Activated CD4-positive, alpha-beta T cell treated with anti-CD3 and anti-CD28 coated beads, Interleukin-2, amount 50 U/mL, for 16 hours (primary cell): ENCODE measurements around the gene TM9SF2.

Experiments
- DNase-seq: peaks from one replicate; pipeline ENCODE4 v3.0.0-alpha.2; 2020

Gene TM9SF2

DNA sequence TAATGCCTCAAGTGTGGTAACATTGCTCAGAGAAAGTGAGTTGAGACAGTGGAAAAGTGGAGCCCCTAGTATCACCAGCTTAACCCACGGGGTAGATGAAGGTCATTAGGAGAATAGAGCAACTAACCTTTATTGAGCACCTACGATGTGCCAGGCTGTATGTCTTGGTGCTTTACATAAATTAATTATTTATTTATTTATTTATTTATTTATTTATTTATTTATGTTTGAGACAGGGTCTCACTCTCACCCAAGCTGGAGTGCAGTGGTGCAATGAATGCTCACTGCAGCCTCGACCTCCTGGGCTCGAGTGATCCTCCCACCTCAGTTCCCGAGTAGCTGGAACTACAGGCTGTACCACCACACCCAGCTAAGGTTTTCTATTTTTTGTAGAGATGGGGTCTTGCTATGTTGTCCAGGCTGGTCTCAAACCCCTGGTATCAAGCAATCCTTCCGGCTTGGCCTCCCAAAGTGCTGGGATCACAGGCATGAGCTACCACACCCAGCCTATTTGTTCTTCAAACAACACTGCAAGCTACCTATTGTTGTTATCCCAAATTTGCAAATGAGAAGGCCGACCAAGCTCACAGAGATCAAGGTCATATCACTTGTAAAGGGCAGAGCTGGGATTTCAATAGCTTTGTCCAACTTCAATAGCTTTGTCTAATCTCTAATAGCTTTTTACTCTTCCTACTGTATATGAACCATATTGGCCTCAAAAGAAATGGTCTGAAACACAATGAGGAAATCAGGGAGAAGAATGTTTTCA is 79.4 kb downstream of the TM9SF2 start:
- no peak for DNase-seq

DNA sequence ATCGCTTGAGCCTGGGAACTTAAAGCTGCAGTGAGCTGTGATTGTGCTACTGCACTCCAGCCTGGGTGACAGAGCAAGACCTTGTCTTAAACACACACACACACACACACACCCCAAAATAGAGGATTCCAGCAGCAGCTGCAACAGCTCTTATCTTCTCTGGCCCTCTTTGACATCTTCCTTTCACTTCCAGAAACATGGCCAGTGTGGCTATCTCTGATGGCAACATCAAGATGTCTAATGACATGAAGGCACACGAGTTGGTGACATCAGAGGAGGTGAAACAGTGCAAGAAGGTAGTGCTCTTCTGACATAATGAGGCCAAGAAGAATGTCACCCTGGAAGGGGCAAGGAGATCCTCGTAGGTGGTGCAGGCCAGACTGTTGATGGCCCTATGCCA is 81.2 kb downstream of the TM9SF2 start:
- no peak for DNase-seq

- DNase-seq = no peak
Observed at GRCh38 chr13:99585609-99586008, 84.3 kb downstream of the TM9SF2 start.

- DNase-seq = no peak
Observed at GRCh38 chr13:99587021-99587420, 85.7 kb downstream of the TM9SF2 start.

DNA sequence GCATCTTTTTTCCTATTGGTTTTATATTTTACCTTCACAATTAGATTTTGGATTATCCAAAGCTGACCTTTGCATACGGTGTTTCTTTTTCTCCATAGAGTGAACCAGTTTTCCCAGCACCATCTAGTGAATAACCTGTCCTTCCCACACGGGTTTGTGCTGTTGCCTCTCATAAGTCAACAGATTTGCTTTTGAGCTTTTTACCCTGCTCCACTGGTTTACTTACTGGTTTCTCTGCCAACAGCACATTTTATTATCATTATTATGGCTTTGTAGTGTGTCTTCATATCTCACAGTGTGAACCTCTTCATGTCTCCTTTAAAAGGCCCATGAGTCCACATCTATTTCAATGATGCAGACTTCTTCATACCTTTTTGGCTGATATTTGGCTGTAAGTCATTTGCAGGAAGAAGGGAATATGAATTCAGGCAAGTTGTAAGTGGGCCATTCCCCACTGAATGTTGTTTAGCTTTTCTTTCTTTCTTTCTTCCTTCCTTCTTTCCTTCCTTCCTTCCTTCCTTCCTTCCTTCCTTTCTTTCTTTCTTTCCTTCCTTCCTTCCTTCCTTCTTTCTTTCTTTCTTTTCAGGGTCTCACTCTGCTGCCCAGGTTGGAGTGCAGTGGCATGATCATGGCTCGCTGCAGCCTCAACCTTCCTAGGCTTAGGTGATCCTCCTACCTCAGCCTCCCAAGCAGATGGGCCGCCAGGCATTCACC is 86.8 kb downstream of the TM9SF2 start:
- no peak for DNase-seq

- no peak for DNase-seq
Observed at GRCh38 chr13:99589575-99589974, 88.3 kb downstream of the TM9SF2 start.

- DNase-seq = no peak
Observed at GRCh38 chr13:99590519-99591011, 89.3 kb downstream of the TM9SF2 start.

GRCh38 chr13:99596180-99596579 is 94.9 kb downstream of the TM9SF2 start:
- DNase-seq = no peak

- no peak for DNase-seq
Observed at GRCh38 chr13:99600318-99600717, 99.0 kb downstream of the TM9SF2 start.

GRCh38 chr13:99601535-99601934 is 100.3 kb downstream of the TM9SF2 start:
- DNase-seq = no peak

DNA sequence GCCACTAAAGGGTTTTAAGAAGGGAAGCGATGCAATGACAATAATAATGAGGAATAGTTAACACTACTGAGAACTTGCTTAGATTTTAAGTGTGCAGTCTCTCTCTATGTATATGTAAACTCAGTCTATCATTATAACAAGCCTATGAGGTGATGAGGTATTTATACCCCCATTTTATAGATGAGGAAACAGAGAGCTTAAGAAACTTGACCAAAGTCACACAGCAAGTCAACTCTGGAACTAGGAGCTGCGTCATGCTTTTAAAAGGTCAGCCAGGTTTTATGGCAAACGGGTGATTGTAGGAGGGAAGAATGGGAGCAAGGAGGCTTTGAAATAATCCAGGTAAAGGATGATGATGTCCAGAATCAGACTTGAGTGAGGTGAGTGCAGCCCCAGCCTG is 103.4 kb downstream of the TM9SF2 start:
- DNase-seq = no peak

- peak; percentile 45 for DNase-seq
Observed at GRCh38 chr13:99605420-99606323, 104.4 kb downstream of the TM9SF2 start.

DNA sequence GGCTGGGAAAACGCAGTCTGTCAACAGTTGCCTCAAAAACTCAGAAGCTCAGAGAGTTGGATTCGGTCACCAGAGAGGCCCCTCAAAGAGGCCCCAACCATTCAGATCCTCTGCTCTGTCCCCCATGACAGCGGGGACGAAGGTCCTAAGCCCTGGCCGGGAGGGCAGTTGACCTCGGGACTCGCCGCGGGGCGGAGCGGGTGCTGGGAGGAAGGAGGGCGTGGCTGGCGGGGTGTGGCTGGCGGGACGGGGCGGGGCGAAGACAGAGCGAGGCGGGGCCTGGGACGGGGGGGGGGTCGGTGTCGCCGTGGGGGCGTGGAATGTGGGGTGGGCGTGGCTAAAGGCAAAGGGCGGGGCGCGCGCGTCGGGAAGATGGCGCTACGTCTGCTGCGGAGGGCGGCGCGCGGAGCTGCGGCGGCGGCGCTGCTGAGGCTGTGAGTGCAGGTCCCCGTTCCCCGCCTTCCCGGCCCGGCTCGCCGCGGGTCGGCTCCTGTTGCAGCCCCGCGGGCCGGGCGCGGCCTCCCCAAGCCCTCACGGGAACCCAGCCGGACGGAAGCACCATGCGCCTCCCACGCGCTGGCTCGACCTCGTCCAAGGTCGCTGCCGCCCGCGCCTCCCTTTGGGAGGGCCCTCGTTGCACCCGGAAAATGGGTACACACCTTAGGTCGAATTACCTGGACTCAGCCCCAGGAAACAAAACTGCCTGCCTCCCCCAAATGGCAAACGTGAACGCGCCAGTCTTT is 105.2 kb downstream of the TM9SF2 start, which contains the start of gene CLYBL:
CLYBL (plus strand) TSS at position 367 of the 743 bp plus-strand sequence.
- DNase-seq = peak; percentile 93

GRCh38 chr13:99608345-99608744 is 107.1 kb downstream of the TM9SF2 start:
- DNase-seq = no peak

- no peak for DNase-seq
Observed at GRCh38 chr13:99610702-99611289, 109.5 kb downstream of the TM9SF2 start.
